ENCODE results near the gene TRPM1. TPM values are rescaled to one million over a fixed set of nuclear protein-coding genes. Genes with fewer than 3 reads are reported as not detected.

TRPM1 gene
- total RNA-seq, 2 experiments from 2014 or later, result not detected

Other genes starting within 250 kb of the TRPM1 start
- gene FAN1, start 197.8 kb downstream of the TRPM1 start, total RNA-seq, result 10 to 100 TPM; 14.9 to 15.9 TPM
- gene MTMR10, start 110.1 kb downstream of the TRPM1 start, total RNA-seq, result 10 to 100 TPM; 15.6 to 15.8 TPM
- gene KLF13, start 225.1 kb upstream of the TRPM1 start, total RNA-seq, result 100 to 1,000 TPM; 112 to 120 TPM